Testis (tissue), 2 donors: ENCODE data around the gene CTIF.
"Not testable (repeated sequence)": the region's sequence is repeated elsewhere in the genome, so short reads cannot be mapped to it uniquely, and the experiment has no call there.

Source experiments
- POLR2A ChIP-seq: fragments of 450-650 bp; IDR thresholded peaks from one replicate; pipeline ENCODE4 v1.6.1; 2017; ENCODE audit warnings: antibody characterized with exemption, mild to moderate bottlenecking, moderate library complexity
- TF ChIP-seq, protein P1 (sequence below), 3 experiments: fragments of 450-650 bp in 2 of 3; fragments of 200-600 bp in 1 of 3; sonication (generic) in 1 of 3; IDR thresholded peaks; one replicate each; pipeline ENCODE4 v1.5.1; 2016 to 2019; ENCODE audit warnings: antibody characterized with exemption in 3 of 3, mild to moderate bottlenecking in 2 of 3, moderate library complexity in 1 of 3

DNA sequence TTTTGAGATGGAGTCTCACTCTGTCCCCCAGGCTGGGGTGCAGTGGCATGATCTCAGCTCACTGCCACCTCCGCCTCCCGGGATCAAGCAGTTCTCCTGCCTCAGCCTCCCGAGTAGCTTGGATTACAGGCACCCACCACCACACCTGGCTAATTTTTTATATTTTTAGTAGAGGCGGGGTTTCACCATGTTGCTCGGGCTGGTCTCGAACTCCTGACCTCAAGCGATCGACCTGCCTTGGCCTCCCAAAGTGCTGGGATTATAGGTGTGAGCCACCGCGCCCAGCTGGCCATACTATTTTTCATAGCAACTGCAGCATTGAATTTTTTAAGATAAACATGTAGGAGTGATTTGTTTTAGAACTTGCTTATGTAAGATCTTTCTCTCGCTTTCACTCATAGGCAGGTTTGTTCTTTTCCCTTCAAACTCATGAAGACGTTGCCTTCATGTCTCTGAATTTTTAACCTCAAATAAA is 273.2 kb downstream of the CTIF start:
- TF ChIP-seq, protein P1, sequence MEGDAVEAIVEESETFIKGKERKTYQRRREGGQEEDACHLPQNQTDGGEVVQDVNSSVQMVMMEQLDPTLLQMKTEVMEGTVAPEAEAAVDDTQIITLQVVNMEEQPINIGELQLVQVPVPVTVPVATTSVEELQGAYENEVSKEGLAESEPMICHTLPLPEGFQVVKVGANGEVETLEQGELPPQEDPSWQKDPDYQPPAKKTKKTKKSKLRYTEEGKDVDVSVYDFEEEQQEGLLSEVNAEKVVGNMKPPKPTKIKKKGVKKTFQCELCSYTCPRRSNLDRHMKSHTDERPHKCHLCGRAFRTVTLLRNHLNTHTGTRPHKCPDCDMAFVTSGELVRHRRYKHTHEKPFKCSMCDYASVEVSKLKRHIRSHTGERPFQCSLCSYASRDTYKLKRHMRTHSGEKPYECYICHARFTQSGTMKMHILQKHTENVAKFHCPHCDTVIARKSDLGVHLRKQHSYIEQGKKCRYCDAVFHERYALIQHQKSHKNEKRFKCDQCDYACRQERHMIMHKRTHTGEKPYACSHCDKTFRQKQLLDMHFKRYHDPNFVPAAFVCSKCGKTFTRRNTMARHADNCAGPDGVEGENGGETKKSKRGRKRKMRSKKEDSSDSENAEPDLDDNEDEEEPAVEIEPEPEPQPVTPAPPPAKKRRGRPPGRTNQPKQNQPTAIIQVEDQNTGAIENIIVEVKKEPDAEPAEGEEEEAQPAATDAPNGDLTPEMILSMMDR (IDR thresholded peaks at IDR 0.05), result not testable (repeated sequence)
- not testable (repeated sequence) for TF ChIP-seq POLR2A
